H1 (cell line): ENCODE data around the gene ELL2. TPM values are rescaled to one million over a fixed set of nuclear protein-coding genes. Genes with fewer than 3 reads are reported as not detected.

Experiments used
- CTCF ChIA-PET: fragments of 300-600 bp; sonication (Branson Sonifier 250); formaldehyde crosslinking; loops from one replicate; lab custom pipeline; 2021; ENCODE audit not compliant: partially characterized antibody; lab: Charles Lee
- POLR2A ChIA-PET: fragments of 300-600 bp; sonication (Branson Sonifier 250); formaldehyde crosslinking; loops from one replicate; lab custom pipeline; 2021; ENCODE audit warnings: inconsistent platforms; ENCODE audit not compliant: partially characterized antibody; lab: Charles Lee
- DNase-seq, 2 experiments: peaks; one replicate each; pipeline versions ENCODE4 v3.0.0 to v3.0.0-alpha.2; 2010 to 2022; ENCODE audit warnings: low spot score in 2 of 2, low read depth in 1 of 2, mixed read lengths in 1 of 2
- FAIRE-seq: peaks from 2 replicates; lab custom pipeline; 2011; peaks lifted over from hg19 to GRCh38; lab: Jason Lieb, UNC
- H2AFZ ChIP-seq: 2 replicates; pipeline ENCODE4 v1.8.1; 2012; ENCODE audit warnings: low read length, inconsistent platforms
- H2AK5ac ChIP-seq: 2 replicates; pipeline ENCODE4 v1.6.1; 2013; ENCODE audit warnings: low read depth, low read length
- H2BK120ac ChIP-seq: replicated peaks from 2 replicates; pipeline ENCODE3; 2013; ENCODE audit warnings: low read depth, low read length, inconsistent platforms
- H2BK12ac ChIP-seq: 2 replicates; pipeline ENCODE4 v1.6.1; 2013; ENCODE audit warnings: low read depth, low read length
- H2BK15ac ChIP-seq: 2 replicates; pipeline ENCODE4 v1.6.1; 2013; ENCODE audit warnings: low read length
- H2BK20ac ChIP-seq: 2 replicates; pipeline ENCODE4 v1.6.1; 2013; ENCODE audit warnings: low read length
- H2BK5ac ChIP-seq: 2 replicates; pipeline ENCODE4 v1.6.1; 2013; ENCODE audit warnings: low read depth, low read length
- H3K14ac ChIP-seq: 2 replicates; pipeline ENCODE4 v1.6.1; 2013; ENCODE audit warnings: inconsistent platforms; ENCODE audit not compliant: insufficient read length
- H3K18ac ChIP-seq: 2 replicates; pipeline ENCODE4 v1.6.1; 2013; ENCODE audit warnings: low read length; ENCODE audit errors: extremely low read depth
- H3K23ac ChIP-seq: 2 replicates; pipeline ENCODE4 v1.6.1; 2013; ENCODE audit warnings: inconsistent platforms; ENCODE audit not compliant: insufficient read length
- H3K23me2 ChIP-seq: 2 replicates; pipeline ENCODE4 v1.6.1; 2013; ENCODE audit warnings: low read depth, low read length
- H3K27ac ChIP-seq: 2 replicates; pipeline ENCODE4 v1.6.1; 2011; ENCODE audit warnings: low read depth, low read length, inconsistent platforms
- H3K27me3 ChIP-seq, 4 experiments: replicated peaks in 1 of 4; 1 replicate in 1 of 4; 2 replicates in 3 of 4; pipeline versions ENCODE4 v1.6.1 to v1.8.1; 2011 to 2013; ENCODE audit warnings: low read length in 3 of 4, mild to moderate bottlenecking in 3 of 4, inconsistent platforms in 2 of 4, mixed read lengths in 2 of 4, moderate library complexity in 1 of 4; ENCODE audit not compliant: control insufficient read depth in 3 of 4, insufficient read depth in 3 of 4; ENCODE audit errors: extremely low read depth in 1 of 4
- H3K36me3 ChIP-seq, 4 experiments: 2 replicates each; pipeline versions ENCODE4 v1.6.1 to v1.8.1; 2011 to 2013; ENCODE audit warnings: mild to moderate bottlenecking in 4 of 4, low read length in 3 of 4, moderate library complexity in 2 of 4, control low read depth in 1 of 4, inconsistent platforms in 1 of 4; ENCODE audit not compliant: insufficient read depth in 4 of 4, control insufficient read depth in 2 of 4
- H3K4ac ChIP-seq: replicated peaks from 2 replicates; pipeline ENCODE3; 2013; ENCODE audit warnings: low read length, low read depth, mixed read lengths, inconsistent platforms; ENCODE audit not compliant: insufficient read length
- H3K4me1 ChIP-seq, 4 experiments: replicated peaks in 1 of 4; 1 replicate in 1 of 4; 2 replicates in 3 of 4; pipeline versions ENCODE4 v1.6.1 to v1.8.1; 2011 to 2013; ENCODE audit warnings: low read length in 3 of 4, inconsistent platforms in 2 of 4, mixed read lengths in 1 of 4; ENCODE audit not compliant: insufficient read depth in 4 of 4, control insufficient read depth in 3 of 4
- H3K4me2 ChIP-seq, 2 experiments: 2 replicates each; pipeline versions ENCODE4 v1.6.1 to v1.8.1; 2011 to 2013; ENCODE audit warnings: low read depth in 2 of 2, low read length in 2 of 2, control low read depth in 1 of 2, inconsistent platforms in 1 of 2, mild to moderate bottlenecking in 1 of 2; ENCODE audit not compliant: insufficient read depth in 1 of 2
- H3K4me3 ChIP-seq, 4 experiments: fragments of 200-600, 300-600 bp in 1 of 4; sonication (generic), shearing (Covaris generic), sonication (Bioruptor Twin) in 1 of 4; 2 replicates each; pipeline versions ENCODE4 v1.5.1 to v1.8.1; 2011 to 2016; ENCODE audit warnings: low read length in 4 of 4, low read depth in 3 of 4, control low read depth in 2 of 4, inconsistent platforms in 2 of 4, mild to moderate bottlenecking in 2 of 4, mixed read lengths in 1 of 4, moderate library complexity in 1 of 4; ENCODE audit not compliant: insufficient read depth in 2 of 4; ENCODE audit errors: extremely low read depth in 1 of 4
- H3K56ac ChIP-seq: replicated peaks from 2 replicates; pipeline ENCODE3; 2013; ENCODE audit warnings: low read depth, mild to moderate bottlenecking, mixed read lengths, low read length, inconsistent platforms; ENCODE audit not compliant: insufficient read length
- H3K79me1 ChIP-seq: 2 replicates; pipeline ENCODE4 v1.6.1; 2013; ENCODE audit warnings: low read depth, low read length, control low read depth
- H3K79me2 ChIP-seq, 2 experiments: 2 replicates each; pipeline versions ENCODE4 v1.6.1 to v1.8.1; 2012 to 2013; ENCODE audit warnings: low read length in 2 of 2, mild to moderate bottlenecking in 2 of 2, inconsistent platforms in 1 of 2; ENCODE audit not compliant: insufficient read depth in 2 of 2, control insufficient read depth in 1 of 2
- H3K9ac ChIP-seq, 4 experiments: replicated peaks in 1 of 4; 1 replicate in 1 of 4; 2 replicates in 3 of 4; pipeline versions ENCODE4 v1.6.1 to v1.8.1; 2011 to 2013; ENCODE audit warnings: low read depth in 3 of 4, low read length in 3 of 4, control low read depth in 2 of 4, mild to moderate bottlenecking in 2 of 4, moderate library complexity in 2 of 4, inconsistent platforms in 1 of 4; ENCODE audit errors: extremely low read depth in 1 of 4
- H3K9me3 ChIP-seq, 2 experiments: 2 replicates each; pipeline versions ENCODE4 v1.6.1 to v1.8.1; 2012 to 2013; ENCODE audit warnings: mild to moderate bottlenecking in 2 of 2, moderate library complexity in 2 of 2, control low read depth in 1 of 2, inconsistent platforms in 1 of 2, low read depth in 1 of 2, low read length in 1 of 2, mixed read lengths in 1 of 2; ENCODE audit not compliant: insufficient read depth in 2 of 2
- H4K20me1 ChIP-seq, 2 experiments: replicated peaks in 1 of 2; 2 replicates each; pipeline versions ENCODE3 to v1.8.1; 2011 to 2013; ENCODE audit warnings: inconsistent platforms in 2 of 2, low read length in 2 of 2, mild to moderate bottlenecking in 1 of 2; ENCODE audit not compliant: insufficient read depth in 2 of 2, control insufficient read depth in 1 of 2
- H4K5ac ChIP-seq: 2 replicates; pipeline ENCODE4 v1.6.1; 2013; ENCODE audit warnings: low read length, low read depth, mixed read lengths, inconsistent platforms; ENCODE audit not compliant: insufficient read length
- H4K8ac ChIP-seq: 2 replicates; pipeline ENCODE4 v1.8.0; 2013; ENCODE audit warnings: mild to moderate bottlenecking, moderate library complexity, low read length, inconsistent platforms; ENCODE audit not compliant: insufficient read depth; ENCODE audit errors: extremely low read depth
- H4K91ac ChIP-seq: replicated peaks from 2 replicates; pipeline ENCODE3; 2013; ENCODE audit warnings: low read length, mixed read lengths, inconsistent platforms; ENCODE audit not compliant: insufficient read length
- EP300 ChIP-seq, 2 experiments: IDR thresholded peaks; 1 replicate in 1 of 2; 2 replicates in 1 of 2; pipeline ENCODE4 v1.6.1; 2011 to 2012; ENCODE audit warnings: low read depth in 2 of 2, low read length in 2 of 2, mild to moderate bottlenecking in 2 of 2, borderline replicate concordance in 1 of 2, inconsistent platforms in 1 of 2, moderate library complexity in 1 of 2
- YY1 ChIP-seq: IDR thresholded peaks from 2 replicates; pipeline ENCODE4 v1.6.1; 2011; ENCODE audit warnings: low read depth, mild to moderate bottlenecking, low read length
- polyA plus RNA-seq, 7 experiments: library from polyadenylated mRNA; depleted of rRNA in 3 of 7; stranded (reverse) in 5 of 7; unstranded in 2 of 7; fragments of >200 nt in 5 of 7; fragments of 200-250 nt in 2 of 7; gene quantifications; 1 replicate in 5 of 7; 2 replicates in 1 of 7; 4 replicates in 1 of 7; pipeline versions ENCODE4 v1.2.1 to v1.2.3, GENCODE V29; 2011 to 2013; ENCODE audit warnings: missing spikeins in 2 of 7, mixed read lengths in 2 of 7
- total RNA-seq: library from RNA; stranded (reverse); fragmentation: NEBNext Ultra II Directional; extraction: Animal tissue kit (Norgen Biotek cat#: 25700); gene quantifications from 2 replicates; pipeline ENCODE4 v1.2.1, GENCODE V29; 2021

ELL2 gene
- total and polyA plus RNA-seq, 2 of the 8 experiments (the other 6 are each of a cell fraction or from before 2014, with no cell fraction given): 6.3 to 29.4 TPM

GRCh38 chr5:95941756-95942155 is 19.9 kb downstream of the ELL2 start:
- FAIRE-seq: no peak
- no peak overlapping the region; a peak in 1 of 4 replicates for H3K4me2 ChIP-seq

More at GRCh38 chr5:95941756-95942155, 19.9 kb downstream of the ELL2 start:
- H3K14ac ChIP-seq: no peak overlapping the region
- H2BK120ac ChIP-seq: no peak overlapping the region
- no peaks in the 10 kb centered on the region for H3K27me3 ChIP-seq
- no peak overlapping the region for H2BK5ac ChIP-seq
- H2BK15ac ChIP-seq: no peak overlapping the region
- H3K9ac ChIP-seq: peak overlapping the region in 1 of 4 experiments; percentile 34; a peak in 1 of 7 replicates
- no peak overlapping the region for H3K27ac ChIP-seq
- no peak overlapping the region for H3K23ac ChIP-seq
- H3K56ac ChIP-seq: no peak overlapping the region
- no peaks in the 10 kb centered on the region for H3K23me2 ChIP-seq
- no peak overlapping the region for H4K8ac ChIP-seq
- TF ChIP-seq YY1: no peak
- TF ChIP-seq EP300 (IDR thresholded peaks at IDR 0.05; ENCODE audit: borderline replicate concordance in 1 of 2, low read depth in 2 of 2, low read length in 2 of 2): no peak
- no peak overlapping the region for H3K4me3 ChIP-seq
- H3K79me2 ChIP-seq: peaks cover 0 to 15% of the 10 kb centered on the region in 2 experiments; a peak in 2 of 4 replicates
- no peaks in the 10 kb centered on the region for H3K36me3 ChIP-seq
- H2BK12ac ChIP-seq: no peak overlapping the region
- no peak overlapping the region for H4K91ac ChIP-seq
- H4K5ac ChIP-seq: no peak overlapping the region
- H2AFZ ChIP-seq: no peak overlapping the region
- H2BK20ac ChIP-seq: no peak overlapping the region
- H3K79me1 ChIP-seq: no peaks in the 10 kb centered on the region
- H3K4me1 ChIP-seq: peaks cover 0 to 21% (median 3%) of the 10 kb centered on the region in 4 experiments; a peak in 3 of 7 replicates
- H2AK5ac ChIP-seq: no peak overlapping the region
- CTCF ChIA-PET: interaction anchor here (1.0 to 1.6 kb wide), 3 partner anchors 16 to 394 kb away, joined by 3 read pairs; no protein-coding TSS in a partner anchor
- H3K18ac ChIP-seq: no peak overlapping the region
- no peak for DNase-seq
- no peaks in the 10 kb centered on the region for H4K20me1 ChIP-seq
- H3K4ac ChIP-seq: no peak overlapping the region
- POLR2A ChIA-PET: interaction anchor here (0.6 to 1.5 kb wide), 4 partner anchors 19 to 282 kb away, joined by 3 to 7 read pairs (median 3); partner anchors contain the start of gene GLRX
- no peaks in the 10 kb centered on the region for H3K9me3 ChIP-seq
